NCI-H1417 (cell line): ENCODE data around the gene NBPF8.
"Not testable (repeated sequence)": the region's sequence is repeated elsewhere in the genome, so short reads cannot be mapped to it uniquely, and the experiment has no call there.

ENCODE experiments used
- DNase-seq, 3 experiments: peaks; one replicate each; lab custom pipeline; 2025; lab: John Stamatoyannopoulos, UW

NBPF8 gene

DNA sequence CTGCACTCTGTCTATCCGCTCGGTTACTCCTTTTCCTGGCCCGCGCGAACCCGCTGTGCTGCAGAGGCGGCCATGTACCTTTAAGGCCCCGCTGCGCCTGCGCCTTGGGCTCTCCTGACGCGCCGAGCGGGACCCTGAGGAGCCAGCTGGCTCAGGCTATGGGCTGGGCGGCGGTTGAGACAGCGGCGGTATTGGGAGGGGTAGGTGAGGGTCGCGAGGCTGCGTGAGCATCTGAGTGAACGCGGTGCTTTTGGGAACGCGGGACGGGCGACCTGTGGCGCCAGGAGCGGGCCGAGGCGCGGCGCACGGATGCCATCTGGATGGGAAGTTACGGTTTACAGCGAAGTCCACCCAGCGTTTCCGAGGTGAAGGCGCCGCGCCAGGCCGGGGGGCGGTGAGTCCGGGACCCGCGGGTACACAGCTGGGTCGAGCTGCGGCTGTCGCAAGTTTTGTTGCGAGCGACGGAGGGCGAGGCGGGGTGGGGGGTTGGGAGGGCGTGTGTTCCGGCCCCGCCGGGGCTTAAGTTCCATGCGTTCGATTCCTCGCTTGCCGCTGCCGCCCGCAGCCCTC lies at the start of gene NBPF8:
TSS of gene NBPF8 (plus strand) at position 125 of the 570 bp plus-strand sequence. CDS start 21,488 bp downstream, outside the sequence.
- DNase-seq, result peak; percentile 36 to 75 (median 53)

- DNase-seq, result not testable (repeated sequence)
Measured at GRCh38 chr1:120367709-120368108, 47.1 kb upstream of the NBPF8 start.

DNA sequence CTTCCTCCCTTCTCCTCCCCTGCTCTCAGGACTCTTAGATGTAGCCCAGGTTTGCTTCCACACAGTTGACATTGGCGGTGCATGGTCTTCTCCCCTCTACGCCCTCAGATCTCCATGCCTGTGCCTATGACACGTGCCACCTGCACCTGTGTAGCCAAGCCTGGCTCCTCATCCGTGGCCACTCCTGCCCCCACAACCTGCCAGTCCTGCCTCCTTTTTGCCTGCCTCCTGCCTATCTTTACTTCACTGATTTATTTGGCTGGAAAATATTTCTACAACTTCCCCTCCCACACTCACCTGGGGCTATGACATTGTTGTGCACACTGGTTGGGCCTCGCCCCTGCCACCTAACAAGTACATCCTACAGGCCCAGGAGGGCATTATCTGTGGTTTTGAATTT lies 28.2 kb upstream of the NBPF8 start:
- DNase-seq, result not testable (repeated sequence)

DNA sequence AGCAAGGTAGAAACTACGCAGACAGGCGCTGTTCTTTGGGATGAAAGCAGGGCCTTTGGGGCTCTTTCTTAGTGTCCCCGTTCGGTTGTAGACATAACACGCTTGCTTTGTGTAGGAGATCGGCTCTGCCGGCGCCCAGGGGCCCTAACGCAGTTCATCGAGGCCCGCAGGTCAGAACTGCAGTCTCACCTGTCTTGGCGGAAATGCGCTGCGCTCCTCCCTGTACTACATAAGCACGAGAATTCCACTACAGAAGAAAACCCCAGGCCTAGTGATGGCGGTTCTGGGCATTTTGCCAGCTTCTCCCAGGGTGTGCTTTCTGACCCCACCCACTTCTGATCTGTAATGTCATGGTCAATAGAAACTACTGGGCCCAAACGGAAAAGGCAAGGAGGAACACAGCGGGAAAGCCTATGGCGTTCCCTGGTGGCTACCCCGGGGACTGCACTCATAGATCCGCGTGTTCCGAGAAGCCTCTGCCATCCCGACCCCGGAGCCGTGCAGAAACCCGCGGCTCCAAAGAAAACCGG lies 26.2 kb upstream of the NBPF8 start:
- peak; percentile 19 to 73 (median 51) for DNase-seq

DNA sequence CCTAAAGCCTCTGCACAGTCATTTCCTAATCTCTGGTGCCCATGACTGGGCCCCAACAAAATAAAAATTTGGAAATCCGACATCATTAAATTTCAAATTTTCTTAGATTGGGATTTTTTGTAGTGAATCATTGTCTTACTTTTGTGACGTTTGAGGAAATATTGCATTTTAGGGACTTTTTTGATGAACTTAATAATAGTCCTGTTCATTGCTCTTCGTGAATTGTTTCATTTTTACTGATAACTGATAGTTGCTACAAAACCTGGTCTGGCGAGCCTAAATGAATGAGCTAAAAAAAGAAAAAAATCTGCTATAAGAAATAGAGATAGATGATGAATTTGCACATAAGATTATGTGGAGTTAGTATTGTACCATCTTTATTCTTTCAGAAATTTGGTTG lies 23.5 kb upstream of the NBPF8 start:
- DNase-seq, result not testable (repeated sequence)

- peak in 1 of 3 experiments; percentile 9 for DNase-seq
Measured at GRCh38 chr1:120393316-120394232, 21.3 kb upstream of the NBPF8 start.

GRCh38 chr1:120405348-120405747 lies 9.5 kb upstream of the NBPF8 start:
- not testable (repeated sequence) for DNase-seq

- not testable (repeated sequence) for DNase-seq
Measured at GRCh38 chr1:120414451-120414850, 384 bp upstream of the NBPF8 start.

- peak in 2 of 3 experiments; percentile 23 to 51 for DNase-seq
Measured at GRCh38 chr1:120415492-120415961, 692 bp downstream of the NBPF8 start.

- not testable (repeated sequence) for DNase-seq
Measured at GRCh38 chr1:120425063-120425462, 10.2 kb downstream of the NBPF8 start.

- not testable (repeated sequence) for DNase-seq
Measured at GRCh38 chr1:120431626-120432025, 16.8 kb downstream of the NBPF8 start.

DNA sequence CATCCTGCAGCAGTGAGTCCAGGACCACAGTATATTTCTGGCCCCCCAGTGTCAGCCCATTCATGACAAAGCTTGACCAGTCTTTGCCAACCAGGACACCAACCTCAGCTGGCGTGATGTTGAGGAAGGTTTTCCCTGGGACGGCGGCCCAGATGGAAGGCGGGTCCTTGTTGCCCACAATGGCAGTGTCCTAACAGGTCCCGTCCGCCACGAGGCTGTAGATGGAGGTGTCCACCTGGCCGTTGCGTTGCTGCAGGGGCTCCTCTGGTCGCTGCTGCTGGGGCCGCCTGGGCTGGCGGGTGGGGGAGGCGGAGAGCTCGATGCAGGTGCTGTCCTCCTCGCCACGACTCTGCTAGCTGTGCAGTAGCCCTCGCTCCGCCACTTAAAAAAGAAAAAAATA lies 19.0 kb downstream of the NBPF8 start:
- DNase-seq, result not testable (repeated sequence)

DNA sequence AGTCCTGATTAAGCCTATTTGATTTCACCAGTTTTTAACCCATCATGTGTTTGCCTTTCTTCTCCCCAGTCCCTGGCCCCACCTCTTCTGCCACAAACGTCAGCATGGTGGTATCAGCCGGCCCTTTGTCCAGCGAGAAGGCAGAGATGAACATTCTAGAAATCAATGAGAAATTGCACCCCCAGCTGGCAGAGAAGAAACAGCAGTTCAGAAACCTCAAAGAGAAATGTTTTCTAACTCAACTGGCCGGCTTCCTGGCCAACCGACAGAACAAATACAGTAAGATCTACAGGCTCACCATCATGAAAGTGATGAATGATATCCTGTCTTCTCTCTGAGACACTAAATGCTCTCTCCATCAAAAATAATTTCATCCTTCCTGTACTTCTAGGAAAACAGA lies 34.3 kb downstream of the NBPF8 start:
- not testable (repeated sequence) for DNase-seq
